NT2/D1 (cell line): ENCODE data around the gene ACTR3.
"Not testable (repeated sequence)": the region's sequence is repeated elsewhere in the genome, so short reads cannot be mapped to it uniquely, and the experiment has no call there.

ENCODE experiments used
- DNase-seq: peaks from one replicate; pipeline ENCODE4 v3.0.0-alpha.2; 2011; ENCODE audit warnings: low read depth, low spot score
- H3K27me3 ChIP-seq: 2 replicates; pipeline ENCODE4 v1.6.0; 2011; ENCODE audit warnings: mild to moderate bottlenecking; ENCODE audit not compliant: insufficient read length, insufficient read depth
- H3K36me3 ChIP-seq: 2 replicates; pipeline ENCODE4 v1.6.1; 2011; ENCODE audit warnings: mild to moderate bottlenecking, low read length, mixed read lengths; ENCODE audit not compliant: insufficient read depth, insufficient read length
- H3K4me1 ChIP-seq: 2 replicates; pipeline ENCODE4 v1.5.1; 2011; ENCODE audit not compliant: insufficient read depth, insufficient read length
- H3K4me3 ChIP-seq: 2 replicates; pipeline ENCODE4 v1.5.1; 2011; ENCODE audit warnings: low read depth; ENCODE audit not compliant: insufficient read length
- H3K9ac ChIP-seq: 2 replicates; pipeline ENCODE4 v1.6.0; 2011; ENCODE audit warnings: low read depth; ENCODE audit not compliant: insufficient read length
- H3K9me3 ChIP-seq: 2 replicates; pipeline ENCODE4 v1.5.1; 2011; ENCODE audit warnings: mild to moderate bottlenecking, low read length; ENCODE audit not compliant: insufficient read depth
- SUZ12 ChIP-seq: IDR thresholded peaks from 2 replicates; pipeline ENCODE4 v1.6.1; 2011; ENCODE audit not compliant: insufficient read length, insufficient read depth; ENCODE audit errors: extremely low read depth
- YY1 ChIP-seq: IDR thresholded peaks from 2 replicates; pipeline ENCODE4 v1.6.1; 2011; ENCODE audit not compliant: insufficient read length, insufficient read depth
- ZNF274 ChIP-seq: IDR thresholded peaks from 2 replicates; pipeline ENCODE4 v1.6.1; 2011; ENCODE audit warnings: mild to moderate bottlenecking, low read depth, low read length

Gene ACTR3

GRCh38 chr2:113922784-113923183 is 32.9 kb downstream of the ACTR3 start:
- H3K4me1 ChIP-seq, result no peaks in the 10 kb centered on the region
- DNase-seq, result no peak
- no peak for TF ChIP-seq SUZ12
- TF ChIP-seq ZNF274, result no peak
- TF ChIP-seq YY1, result no peak
- H3K36me3 ChIP-seq, result peaks cover 70% of the 10 kb centered on the region
- no peak overlapping the region for H3K9ac ChIP-seq
- no peaks in the 10 kb centered on the region for H3K27me3 ChIP-seq
- H3K9me3 ChIP-seq, result no peaks in the 10 kb centered on the region
- no peak overlapping the region for H3K4me3 ChIP-seq

GRCh38 chr2:113925884-113926283 is 36.0 kb downstream of the ACTR3 start:
- Histone ChIP-seq H3K9ac (no peak overlapping the region), H3K4me3 (no peak overlapping the region), H3K4me1 (no peaks in the 10 kb centered on the region), H3K9me3 (no peaks in the 10 kb centered on the region), H3K27me3 (no peaks in the 10 kb centered on the region), H3K36me3 (peaks cover 76% of the 10 kb centered on the region)
- DNase-seq, result no peak
- TF ChIP-seq SUZ12 (no peak), ZNF274 (no peak), YY1 (no peak)

- no peaks in the 10 kb centered on the region for H3K4me1 ChIP-seq
- no peak for TF ChIP-seq SUZ12
- no peak for TF ChIP-seq YY1
- TF ChIP-seq ZNF274, result no peak
- no peak for DNase-seq
- H3K4me3 ChIP-seq, result no peak overlapping the region
- H3K9me3 ChIP-seq, result no peaks in the 10 kb centered on the region
- H3K27me3 ChIP-seq, result no peaks in the 10 kb centered on the region
- no peak overlapping the region for H3K9ac ChIP-seq
- H3K36me3 ChIP-seq, result peaks cover 75% of the 10 kb centered on the region
Observed at GRCh38 chr2:113926314-113926713, 36.4 kb downstream of the ACTR3 start.

GRCh38 chr2:113930448-113930847 is 40.6 kb downstream of the ACTR3 start:
- no peak for TF ChIP-seq SUZ12
- no peak for TF ChIP-seq ZNF274
- no peak for TF ChIP-seq YY1
- H3K9ac ChIP-seq, result no peak overlapping the region
- H3K27me3 ChIP-seq, result no peaks in the 10 kb centered on the region
- no peaks in the 10 kb centered on the region for H3K4me1 ChIP-seq
- H3K36me3 ChIP-seq, result peaks cover 94% of the 10 kb centered on the region
- H3K4me3 ChIP-seq, result no peak overlapping the region
- no peak for DNase-seq
- H3K9me3 ChIP-seq, result no peaks in the 10 kb centered on the region

- no peak for DNase-seq
- no peaks in the 10 kb centered on the region for H3K4me1 ChIP-seq
- peaks cover 84% of the 10 kb centered on the region for H3K36me3 ChIP-seq
- H3K9me3 ChIP-seq, result peaks cover 26% of the 10 kb centered on the region
- no peak for TF ChIP-seq SUZ12
- TF ChIP-seq ZNF274, result no peak
- TF ChIP-seq YY1, result no peak
- H3K4me3 ChIP-seq, result no peak overlapping the region
- no peaks in the 10 kb centered on the region for H3K27me3 ChIP-seq
- no peak overlapping the region for H3K9ac ChIP-seq
Observed at GRCh38 chr2:113937501-113937900, 47.6 kb downstream of the ACTR3 start.

- Histone ChIP-seq H3K4me1 (no peaks in the 10 kb centered on the region), H3K9ac (no peak overlapping the region), H3K4me3 (no peak overlapping the region), H3K36me3 (peaks cover 84% of the 10 kb centered on the region), H3K27me3 (no peaks in the 10 kb centered on the region), H3K9me3 (peaks cover 29% of the 10 kb centered on the region)
- no peak for TF ChIP-seq YY1
- no peak for TF ChIP-seq ZNF274
- TF ChIP-seq SUZ12, result no peak
- DNase-seq, result no peak
Observed at GRCh38 chr2:113940891-113941290, 51.0 kb downstream of the ACTR3 start.

GRCh38 chr2:113945784-113946183 is 55.9 kb downstream of the ACTR3 start:
- H3K36me3 ChIP-seq, result peaks cover 89% of the 10 kb centered on the region
- H3K9me3 ChIP-seq, H3K9ac ChIP-seq, H3K27me3 ChIP-seq, H3K4me1 ChIP-seq, DNase-seq, H3K4me3 ChIP-seq: not testable (repeated sequence)

GRCh38 chr2:113950906-113951305 is 61.0 kb downstream of the ACTR3 start:
- not testable (repeated sequence) for H3K9ac ChIP-seq, H3K9me3 ChIP-seq, H3K4me3 ChIP-seq, H3K27me3 ChIP-seq, DNase-seq, H3K4me1 ChIP-seq
- peaks cover 88% of the 10 kb centered on the region for H3K36me3 ChIP-seq
